ENCODE data around the gene ZDHHC18. TPM values are rescaled to one million over a fixed set of nuclear protein-coding genes. Genes with fewer than 3 reads are reported as not detected.
A peak's percentile ranks its signal among the peaks of the same experiment; 100 is the strongest.
"Not testable (repeated sequence)": the region's sequence is repeated elsewhere in the genome, so short reads cannot be mapped to it uniquely, and the experiment has no call there.

Gene ZDHHC18
- total RNA-seq, 1 donor from 2014 or later, result 24.4 TPM

- DNase-seq (ENCODE audit: extremely low read depth, low read depth, low spot score), result no peak
Measured at GRCh38 chr1:26857473-26858060, 31.1 kb downstream of the ZDHHC18 start.

GRCh38 chr1:26858160-26858559 is 31.7 kb downstream of the ZDHHC18 start:
- no peak for DNase-seq (ENCODE audit: extremely low read depth, low read depth, low spot score)

- no peak for DNase-seq (ENCODE audit: extremely low read depth, low read depth, low spot score)
Measured at GRCh38 chr1:26858891-26859640, 32.6 kb downstream of the ZDHHC18 start.

- DNase-seq (ENCODE audit: extremely low read depth, low read depth, low spot score), result no peak
Measured at GRCh38 chr1:26861286-26861701, 34.8 kb downstream of the ZDHHC18 start.

GRCh38 chr1:26861889-26862378 is 35.4 kb downstream of the ZDHHC18 start:
- DNase-seq (ENCODE audit: extremely low read depth, low read depth, low spot score), result no peak

- no peak for DNase-seq (ENCODE audit: extremely low read depth, low read depth, low spot score)
Measured at GRCh38 chr1:26862781-26863684, 36.5 kb downstream of the ZDHHC18 start, which contains the start of gene SFN. Gene SFN, plus strand, starts transcription at chr1:26863149. Its CDS starts 64 bp downstream, at chr1:26863213.

GRCh38 chr1:26863685-26864077 is 37.2 kb downstream of the ZDHHC18 start:
- DNase-seq (ENCODE audit: extremely low read depth, low read depth, low spot score), result no peak

GRCh38 chr1:26864610-26865480 is 38.4 kb downstream of the ZDHHC18 start:
- DNase-seq (ENCODE audit: extremely low read depth, low read depth, low spot score), result peak; percentile 47

GRCh38 chr1:26873097-26873496 is 46.6 kb downstream of the ZDHHC18 start:
- not testable (repeated sequence) for DNase-seq (ENCODE audit: extremely low read depth, low read depth, low spot score)

GRCh38 chr1:26874896-26875295 is 48.4 kb downstream of the ZDHHC18 start:
- no peak for DNase-seq (ENCODE audit: extremely low read depth, low read depth, low spot score)

- no peak for DNase-seq (ENCODE audit: extremely low read depth, low read depth, low spot score)
Measured at GRCh38 chr1:26877326-26877725, 50.8 kb downstream of the ZDHHC18 start.

GRCh38 chr1:26879793-26880192 is 53.3 kb downstream of the ZDHHC18 start:
- DNase-seq (ENCODE audit: extremely low read depth, low read depth, low spot score), result no peak

- not testable (repeated sequence) for DNase-seq (ENCODE audit: extremely low read depth, low read depth, low spot score)
Measured at GRCh38 chr1:26881611-26882010, 55.1 kb downstream of the ZDHHC18 start.

GRCh38 chr1:26882696-26883463 is 56.4 kb downstream of the ZDHHC18 start:
- DNase-seq (ENCODE audit: extremely low read depth, low read depth, low spot score), result no peak

GRCh38 chr1:26887125-26887524 is 60.6 kb downstream of the ZDHHC18 start:
- DNase-seq (ENCODE audit: extremely low read depth, low read depth, low spot score), result no peak

GRCh38 chr1:26888231-26888630 is 61.7 kb downstream of the ZDHHC18 start:
- no peak for DNase-seq (ENCODE audit: extremely low read depth, low read depth, low spot score)

- DNase-seq (ENCODE audit: extremely low read depth, low read depth, low spot score), result no peak
Measured at GRCh38 chr1:26889551-26890466, 63.3 kb downstream of the ZDHHC18 start, which contains the start of gene GPN2. Gene GPN2, minus strand, starts transcription at chr1:26890283. Its CDS starts 187 bp downstream, at chr1:26890096.

GRCh38 chr1:26890467-26890796 is 63.9 kb downstream of the ZDHHC18 start:
- DNase-seq (ENCODE audit: extremely low read depth, low read depth, low spot score), result no peak

Measured in glomerular endothelial cell (primary cell).